Small intestine (tissue), 7 donors: Measurements from ENCODE around the gene PDAP1. TPM values are rescaled to one million over a fixed set of nuclear protein-coding genes. Genes with fewer than 3 reads are reported as not detected.
"Not testable (repeated sequence)": the region's sequence is repeated elsewhere in the genome, so short reads cannot be mapped to it uniquely, and the experiment has no call there.

Experiments
- DNase-seq, 2 donors: peaks; one replicate each; pipeline versions ENCODE4 v3.0.0 to v3.0.0-alpha.2; 2013
- FAIRE-seq: peaks from 2 replicates; lab custom pipeline; 2012; peaks lifted over from hg19 to GRCh38; lab: Jason Lieb, UNC
- H3K27ac ChIP-seq, 3 donors: one replicate each; pipeline ENCODE4 v1.5.1; 2013; ENCODE audit warnings: low read length in 2 of 3, mild to moderate bottlenecking in 2 of 3, control low read depth in 1 of 3, inconsistent platforms in 1 of 3, low read depth in 1 of 3, moderate library complexity in 1 of 3
- H3K27me3 ChIP-seq, 3 donors: one replicate each; pipeline ENCODE4 v1.6.1; 2013; ENCODE audit warnings: low read length in 3 of 3, inconsistent platforms in 1 of 3; ENCODE audit not compliant: control insufficient read depth in 3 of 3, insufficient read depth in 3 of 3
- H3K36me3 ChIP-seq, 3 donors: one replicate each; pipeline ENCODE4 v1.6.1; 2013; ENCODE audit warnings: low read length in 3 of 3, inconsistent platforms in 1 of 3, low read depth in 1 of 3, mild to moderate bottlenecking in 1 of 3, moderate library complexity in 1 of 3; ENCODE audit not compliant: control insufficient read depth in 3 of 3, insufficient read depth in 2 of 3
- H3K4me1 ChIP-seq, 3 donors: one replicate each; pipeline ENCODE4 v1.6.1; 2013; ENCODE audit warnings: low read length in 2 of 3, inconsistent platforms in 1 of 3, low read depth in 1 of 3, mild to moderate bottlenecking in 1 of 3, moderate library complexity in 1 of 3; ENCODE audit not compliant: control insufficient read depth in 3 of 3, insufficient read depth in 2 of 3
- H3K4me3 ChIP-seq, 3 donors: one replicate each; pipeline ENCODE4 v1.5.1; 2013; ENCODE audit warnings: low read length in 3 of 3, control low read depth in 1 of 3, inconsistent platforms in 1 of 3, low read depth in 1 of 3, mild to moderate bottlenecking in 1 of 3, moderate library complexity in 1 of 3
- H3K9me3 ChIP-seq, 2 donors: one replicate each; pipeline ENCODE4 v1.6.1; 2013; ENCODE audit warnings: low read depth in 1 of 2, low read length in 1 of 2; ENCODE audit not compliant: control insufficient read depth in 2 of 2, insufficient read depth in 1 of 2
- WGBS, 3 donors: extraction: QIAGEN DNeasy Blood & Tissue Kit; methylation state at CpG; one replicate each; pipeline ENCODE4 v1.1.7; 2013; 5-methylcytosine and 5-hydroxymethylcytosine counted together
- polyA plus RNA-seq, 4 donors: library from polyadenylated mRNA; stranded (reverse) in 3 of 4; unstranded in 1 of 4; fragments of 200-250 nt in 3 of 4; fragments of 120-200 nt in 1 of 4; gene quantifications; one replicate each; pipeline versions ENCODE4 v1.2.1 to v1.2.3, GENCODE V29; 2013
- donor health status: healthy with polysubstance abuse.
- donor health status: control.
- donor health status: control.
- donor health status: Bipolar disorder and iron deficiency.
- donor health status: healthy.

PDAP1 gene
- polyA plus RNA-seq, 4 donors = 94.7 to 212 (median 110) TPM

- H3K27ac ChIP-seq = no peak overlapping the region
- 91 to 94% (median 93%) methylated on average over 16 of the region's 16 CpGs for WGBS, 3 donors
- FAIRE-seq = no peak
Observed at GRCh38 chr7:99357701-99358490, 50.5 kb downstream of the PDAP1 start.

GRCh38 chr7:99355098-99355497 is 53.3 kb downstream of the PDAP1 start:
- WGBS, 3 donors = 95 to 97% (median 95%) methylated on average over 7 of the region's 7 CpGs
- H3K36me3 ChIP-seq = peaks cover 32 to 82% (median 44%) of the 10 kb centered on the region in 3 donors
- no peak for DNase-seq

More at GRCh38 chr7:99357701-99358490, 50.5 kb downstream of the PDAP1 start:
- no peaks in the 10 kb centered on the region for H3K27me3 ChIP-seq
- no peak overlapping the region for H3K4me3 ChIP-seq
- H3K4me1 ChIP-seq = no peaks in the 10 kb centered on the region
- no peak for DNase-seq
- H3K36me3 ChIP-seq = peaks cover 27 to 79% (median 37%) of the 10 kb centered on the region in 3 donors
- H3K9me3 ChIP-seq = no peaks in the 10 kb centered on the region

DNA sequence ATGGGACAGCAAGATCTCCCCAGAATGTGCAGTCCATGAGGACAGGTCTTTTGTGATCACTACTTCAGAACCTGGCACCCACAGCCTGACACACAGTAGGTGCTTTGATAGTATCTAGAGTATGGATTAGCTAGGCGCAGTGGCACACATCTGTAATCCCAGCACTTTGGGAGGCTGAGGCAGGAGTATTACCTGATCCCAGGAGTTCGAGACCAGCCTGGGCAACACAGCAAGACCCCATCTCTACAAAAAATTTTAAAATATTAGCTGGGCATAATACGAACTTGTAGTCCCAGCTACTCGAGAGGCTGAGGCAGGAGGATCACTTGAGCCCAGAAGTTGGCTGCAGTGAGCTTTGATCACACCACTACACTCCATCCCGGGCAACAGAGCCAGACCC is 56.1 kb downstream of the PDAP1 start:
- H3K36me3 ChIP-seq = peaks cover 20 to 75% (median 32%) of the 10 kb centered on the region in 3 donors
- H3K4me3 ChIP-seq = no peak overlapping the region
- H3K27me3 ChIP-seq = no peaks in the 10 kb centered on the region
- H3K27ac ChIP-seq = no peak overlapping the region
- no peaks in the 10 kb centered on the region for H3K9me3 ChIP-seq
- no peaks in the 10 kb centered on the region for H3K4me1 ChIP-seq
- DNase-seq (no peak), FAIRE-seq (no peak)
- WGBS, 3 donors = 94 to 99% (median 97%) methylated on average over 5 of the region's 5 CpGs

More at GRCh38 chr7:99355098-99355497, 53.3 kb downstream of the PDAP1 start:
- Histone ChIP-seq H3K4me3 (no peak overlapping the region), H3K4me1 (no peaks in the 10 kb centered on the region), H3K27me3 (no peaks in the 10 kb centered on the region), H3K27ac (no peak overlapping the region), H3K9me3 (no peaks in the 10 kb centered on the region)
- no peak for FAIRE-seq

DNA sequence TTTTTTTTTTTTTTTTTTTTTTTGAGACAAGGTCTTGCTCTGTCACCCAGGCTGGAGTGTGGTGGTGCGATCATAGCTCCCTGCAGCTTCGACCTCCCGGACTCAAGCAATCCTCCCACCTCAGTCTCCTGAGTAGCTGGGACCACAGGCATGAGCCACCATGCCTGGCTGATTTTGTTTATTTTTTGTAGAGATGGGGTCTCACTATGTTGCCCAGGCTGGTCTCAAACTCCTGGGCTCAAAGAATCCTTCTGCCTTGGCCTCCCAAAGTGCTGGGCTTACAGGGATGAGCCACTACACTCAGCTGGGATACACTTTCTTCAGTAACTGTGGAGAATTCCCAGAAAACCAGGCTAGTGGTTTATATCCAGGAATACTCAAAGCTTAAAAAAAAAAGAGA is 57.8 kb downstream of the PDAP1 start:
- H3K27ac ChIP-seq, DNase-seq, H3K27me3 ChIP-seq, FAIRE-seq, H3K4me3 ChIP-seq, H3K9me3 ChIP-seq, H3K4me1 ChIP-seq: not testable (repeated sequence)
- 96 to 98% (median 97%) methylated on average over 3 of the region's 3 CpGs for WGBS, 3 donors
- H3K36me3 ChIP-seq = peaks cover 18 to 80% (median 26%) of the 10 kb centered on the region in 3 donors

Other genes with a start within 250 kb of the PDAP1 start
- under 1 TPM in 3 of 4 donors, not detected in 1; 0.04 to 0.54 (median 0.30) TPM for gene KPNA7, start 200.5 kb downstream of the PDAP1 start, polyA plus RNA-seq
- gene MYH16, start 135.8 kb downstream of the PDAP1 start, polyA plus RNA-seq = under 1 TPM in 2 of 4 donors, not detected in 2; 0.01 to 0.07 TPM
- 100 to 1,000 TPM; 194 to 407 (median 263) TPM for gene ARPC1A, start 82.7 kb downstream of the PDAP1 start, polyA plus RNA-seq
- gene ARPC1B, start 33.9 kb downstream of the PDAP1 start, polyA plus RNA-seq = 100 to 1,000 TPM in 3 of 4 donors, 10 to 100 TPM in 1; 77.9 to 358 (median 316) TPM
- 100 to 1,000 TPM in 3 of 4 donors, 10 to 100 TPM in 1; 71.9 to 166 (median 132) TPM for gene BUD31, start 372 bp upstream of the PDAP1 start, polyA plus RNA-seq
- 1 to 10 TPM; 2.7 to 4.8 (median 3.9) TPM for gene PTCD1, start 30.2 kb upstream of the PDAP1 start, polyA plus RNA-seq
- 10 to 100 TPM; 24.4 to 28.3 (median 26.4) TPM for gene CPSF4, start 30.3 kb upstream of the PDAP1 start, polyA plus RNA-seq
- gene ATP5MF, start 57.6 kb upstream of the PDAP1 start, polyA plus RNA-seq = 1,000 to 10,000 TPM in 3 of 4 donors, 100 to 1,000 TPM in 1; 363 to 3,068 (median 1,492) TPM
- gene ZNF789, start 64.3 kb upstream of the PDAP1 start, polyA plus RNA-seq = 10 to 100 TPM in 3 of 4 donors, 1 to 10 TPM in 1; 9.7 to 48.1 (median 18.6) TPM
- gene ZNF394, start 91.7 kb upstream of the PDAP1 start, polyA plus RNA-seq = 10 to 100 TPM; 17.4 to 30.0 (median 23.6) TPM
- 1 to 10 TPM; 3.8 to 7.9 (median 4.4) TPM for gene ZKSCAN5, start 96.1 kb upstream of the PDAP1 start, polyA plus RNA-seq
- gene FAM200A, start 143.5 kb upstream of the PDAP1 start, polyA plus RNA-seq = 10 to 100 TPM in 1 of 4 donors, 1 to 10 TPM in 3; 2.2 to 10.6 (median 3.9) TPM
- 10 to 100 TPM; 33.7 to 73.7 (median 52.5) TPM for gene ZNF655, start 150.0 kb upstream of the PDAP1 start, polyA plus RNA-seq
- under 1 TPM in 2 of 4 donors, not detected in 2; 0.45 to 0.93 TPM for gene TMEM225B, start 189.7 kb upstream of the PDAP1 start, polyA plus RNA-seq
- 10 to 100 TPM in 1 of 4 donors, 1 to 10 TPM in 3; 4.5 to 14.4 (median 5.1) TPM for gene ZSCAN25, start 208.3 kb upstream of the PDAP1 start, polyA plus RNA-seq